H1 (cell line): Measurements from ENCODE around the gene ANKRD29. TPM values are rescaled to one million over a fixed set of nuclear protein-coding genes. Genes with fewer than 3 reads are reported as not detected.

ENCODE experiments used
- CTCF ChIA-PET: fragments of 300-600 bp; sonication (Branson Sonifier 250); formaldehyde crosslinking; loops from one replicate; lab custom pipeline; 2021; ENCODE audit not compliant: partially characterized antibody; lab: Charles Lee
- POLR2A ChIA-PET: fragments of 300-600 bp; sonication (Branson Sonifier 250); formaldehyde crosslinking; loops from one replicate; lab custom pipeline; 2021; ENCODE audit warnings: inconsistent platforms; ENCODE audit not compliant: partially characterized antibody; lab: Charles Lee
- DNase-seq, 2 experiments: peaks; one replicate each; pipeline versions ENCODE4 v3.0.0 to v3.0.0-alpha.2; 2010 to 2022; ENCODE audit warnings: low spot score in 2 of 2, low read depth in 1 of 2, mixed read lengths in 1 of 2
- FAIRE-seq: peaks from 2 replicates; lab custom pipeline; 2011; peaks lifted over from hg19 to GRCh38; lab: Jason Lieb, UNC
- H2AFZ ChIP-seq: 2 replicates; pipeline ENCODE4 v1.8.1; 2012; ENCODE audit warnings: low read length, inconsistent platforms
- H2AK5ac ChIP-seq: 2 replicates; pipeline ENCODE4 v1.6.1; 2013; ENCODE audit warnings: low read depth, low read length
- H2BK120ac ChIP-seq: replicated peaks from 2 replicates; pipeline ENCODE3; 2013; ENCODE audit warnings: low read depth, low read length, inconsistent platforms
- H2BK12ac ChIP-seq: 2 replicates; pipeline ENCODE4 v1.6.1; 2013; ENCODE audit warnings: low read depth, low read length
- H2BK15ac ChIP-seq: 2 replicates; pipeline ENCODE4 v1.6.1; 2013; ENCODE audit warnings: low read length
- H2BK20ac ChIP-seq: 2 replicates; pipeline ENCODE4 v1.6.1; 2013; ENCODE audit warnings: low read length
- H2BK5ac ChIP-seq: 2 replicates; pipeline ENCODE4 v1.6.1; 2013; ENCODE audit warnings: low read depth, low read length
- H3K14ac ChIP-seq: 2 replicates; pipeline ENCODE4 v1.6.1; 2013; ENCODE audit warnings: inconsistent platforms; ENCODE audit not compliant: insufficient read length
- H3K18ac ChIP-seq: 2 replicates; pipeline ENCODE4 v1.6.1; 2013; ENCODE audit warnings: low read length; ENCODE audit errors: extremely low read depth
- H3K23ac ChIP-seq: 2 replicates; pipeline ENCODE4 v1.6.1; 2013; ENCODE audit warnings: inconsistent platforms; ENCODE audit not compliant: insufficient read length
- H3K23me2 ChIP-seq: 2 replicates; pipeline ENCODE4 v1.6.1; 2013; ENCODE audit warnings: low read depth, low read length
- H3K27ac ChIP-seq: 2 replicates; pipeline ENCODE4 v1.6.1; 2011; ENCODE audit warnings: low read depth, low read length, inconsistent platforms
- H3K27me3 ChIP-seq, 4 experiments: replicated peaks in 1 of 4; 1 replicate in 1 of 4; 2 replicates in 3 of 4; pipeline versions ENCODE4 v1.6.1 to v1.8.1; 2011 to 2013; ENCODE audit warnings: low read length in 3 of 4, mild to moderate bottlenecking in 3 of 4, inconsistent platforms in 2 of 4, mixed read lengths in 2 of 4, moderate library complexity in 1 of 4; ENCODE audit not compliant: control insufficient read depth in 3 of 4, insufficient read depth in 3 of 4; ENCODE audit errors: extremely low read depth in 1 of 4
- H3K36me3 ChIP-seq, 4 experiments: 2 replicates each; pipeline versions ENCODE4 v1.6.1 to v1.8.1; 2011 to 2013; ENCODE audit warnings: mild to moderate bottlenecking in 4 of 4, low read length in 3 of 4, moderate library complexity in 2 of 4, control low read depth in 1 of 4, inconsistent platforms in 1 of 4; ENCODE audit not compliant: insufficient read depth in 4 of 4, control insufficient read depth in 2 of 4
- H3K4ac ChIP-seq: replicated peaks from 2 replicates; pipeline ENCODE3; 2013; ENCODE audit warnings: low read length, low read depth, mixed read lengths, inconsistent platforms; ENCODE audit not compliant: insufficient read length
- H3K4me1 ChIP-seq, 4 experiments: replicated peaks in 1 of 4; 1 replicate in 1 of 4; 2 replicates in 3 of 4; pipeline versions ENCODE4 v1.6.1 to v1.8.1; 2011 to 2013; ENCODE audit warnings: low read length in 3 of 4, inconsistent platforms in 2 of 4, mixed read lengths in 1 of 4; ENCODE audit not compliant: insufficient read depth in 4 of 4, control insufficient read depth in 3 of 4
- H3K4me2 ChIP-seq, 2 experiments: 2 replicates each; pipeline versions ENCODE4 v1.6.1 to v1.8.1; 2011 to 2013; ENCODE audit warnings: low read depth in 2 of 2, low read length in 2 of 2, control low read depth in 1 of 2, inconsistent platforms in 1 of 2, mild to moderate bottlenecking in 1 of 2; ENCODE audit not compliant: insufficient read depth in 1 of 2
- H3K4me3 ChIP-seq, 4 experiments: fragments of 200-600, 300-600 bp in 1 of 4; sonication (generic), shearing (Covaris generic), sonication (Bioruptor Twin) in 1 of 4; 2 replicates each; pipeline versions ENCODE4 v1.5.1 to v1.8.1; 2011 to 2016; ENCODE audit warnings: low read length in 4 of 4, low read depth in 3 of 4, control low read depth in 2 of 4, inconsistent platforms in 2 of 4, mild to moderate bottlenecking in 2 of 4, mixed read lengths in 1 of 4, moderate library complexity in 1 of 4; ENCODE audit not compliant: insufficient read depth in 2 of 4; ENCODE audit errors: extremely low read depth in 1 of 4
- H3K56ac ChIP-seq: replicated peaks from 2 replicates; pipeline ENCODE3; 2013; ENCODE audit warnings: low read depth, mild to moderate bottlenecking, mixed read lengths, low read length, inconsistent platforms; ENCODE audit not compliant: insufficient read length
- H3K79me1 ChIP-seq: 2 replicates; pipeline ENCODE4 v1.6.1; 2013; ENCODE audit warnings: low read depth, low read length, control low read depth
- H3K79me2 ChIP-seq, 2 experiments: 2 replicates each; pipeline versions ENCODE4 v1.6.1 to v1.8.1; 2012 to 2013; ENCODE audit warnings: low read length in 2 of 2, mild to moderate bottlenecking in 2 of 2, inconsistent platforms in 1 of 2; ENCODE audit not compliant: insufficient read depth in 2 of 2, control insufficient read depth in 1 of 2
- H3K9ac ChIP-seq, 4 experiments: replicated peaks in 1 of 4; 1 replicate in 1 of 4; 2 replicates in 3 of 4; pipeline versions ENCODE4 v1.6.1 to v1.8.1; 2011 to 2013; ENCODE audit warnings: low read depth in 3 of 4, low read length in 3 of 4, control low read depth in 2 of 4, mild to moderate bottlenecking in 2 of 4, moderate library complexity in 2 of 4, inconsistent platforms in 1 of 4; ENCODE audit errors: extremely low read depth in 1 of 4
- H3K9me3 ChIP-seq, 2 experiments: 2 replicates each; pipeline versions ENCODE4 v1.6.1 to v1.8.1; 2012 to 2013; ENCODE audit warnings: mild to moderate bottlenecking in 2 of 2, moderate library complexity in 2 of 2, control low read depth in 1 of 2, inconsistent platforms in 1 of 2, low read depth in 1 of 2, low read length in 1 of 2, mixed read lengths in 1 of 2; ENCODE audit not compliant: insufficient read depth in 2 of 2
- H4K20me1 ChIP-seq, 2 experiments: replicated peaks in 1 of 2; 2 replicates each; pipeline versions ENCODE3 to v1.8.1; 2011 to 2013; ENCODE audit warnings: inconsistent platforms in 2 of 2, low read length in 2 of 2, mild to moderate bottlenecking in 1 of 2; ENCODE audit not compliant: insufficient read depth in 2 of 2, control insufficient read depth in 1 of 2
- H4K5ac ChIP-seq: 2 replicates; pipeline ENCODE4 v1.6.1; 2013; ENCODE audit warnings: low read length, low read depth, mixed read lengths, inconsistent platforms; ENCODE audit not compliant: insufficient read length
- H4K8ac ChIP-seq: 2 replicates; pipeline ENCODE4 v1.8.0; 2013; ENCODE audit warnings: mild to moderate bottlenecking, moderate library complexity, low read length, inconsistent platforms; ENCODE audit not compliant: insufficient read depth; ENCODE audit errors: extremely low read depth
- H4K91ac ChIP-seq: replicated peaks from 2 replicates; pipeline ENCODE3; 2013; ENCODE audit warnings: low read length, mixed read lengths, inconsistent platforms; ENCODE audit not compliant: insufficient read length
- CBX8 ChIP-seq: fragments of 300-800, 300-1000 bp; sonication (generic); IDR thresholded peaks from 2 replicates; pipeline ENCODE4 v1.7.1; 2016; ENCODE audit warnings: low read depth, low read length, borderline replicate concordance
- SIRT6 ChIP-seq: IDR thresholded peaks from one replicate; pipeline ENCODE4 v1.7.1; 2012; ENCODE audit warnings: low read length, inconsistent platforms
- WGBS, 2 experiments: shearing (Covaris generic) in 1 of 2; methylation state at CpG; one replicate each; pipeline versions ENCODE4 v1.1.6 to v1.1.7; 2013 to 2015; ENCODE audit warnings: low lambda C conversion rate in 2 of 2, mixed read lengths in 2 of 2, inconsistent platforms in 1 of 2, low coverage in 1 of 2, missing lambda C conversion rate in 1 of 2; ENCODE audit not compliant: insufficient replicate concordance in 2 of 2, insufficient coverage in 1 of 2, insufficient read length in 1 of 2; ENCODE audit errors: extremely low coverage in 1 of 2, missing lambda C conversion rate in 1 of 2; 5-methylcytosine and 5-hydroxymethylcytosine counted together
- polyA plus RNA-seq, 7 experiments: library from polyadenylated mRNA; depleted of rRNA in 3 of 7; stranded (reverse) in 5 of 7; unstranded in 2 of 7; fragments of >200 nt in 5 of 7; fragments of 200-250 nt in 2 of 7; gene quantifications; 1 replicate in 5 of 7; 2 replicates in 1 of 7; 4 replicates in 1 of 7; pipeline versions ENCODE4 v1.2.1 to v1.2.3, GENCODE V29; 2011 to 2013; ENCODE audit warnings: missing spikeins in 2 of 7, mixed read lengths in 2 of 7
- total RNA-seq: library from RNA; stranded (reverse); fragmentation: NEBNext Ultra II Directional; extraction: Animal tissue kit (Norgen Biotek cat#: 25700); gene quantifications from 2 replicates; pipeline ENCODE4 v1.2.1, GENCODE V29; 2021

ANKRD29 gene
- total and polyA plus RNA-seq, 2 of the 8 experiments (the other 6 are each of a cell fraction or from before 2014, with no cell fraction given) = 3.0 to 7.3 TPM

DNA sequence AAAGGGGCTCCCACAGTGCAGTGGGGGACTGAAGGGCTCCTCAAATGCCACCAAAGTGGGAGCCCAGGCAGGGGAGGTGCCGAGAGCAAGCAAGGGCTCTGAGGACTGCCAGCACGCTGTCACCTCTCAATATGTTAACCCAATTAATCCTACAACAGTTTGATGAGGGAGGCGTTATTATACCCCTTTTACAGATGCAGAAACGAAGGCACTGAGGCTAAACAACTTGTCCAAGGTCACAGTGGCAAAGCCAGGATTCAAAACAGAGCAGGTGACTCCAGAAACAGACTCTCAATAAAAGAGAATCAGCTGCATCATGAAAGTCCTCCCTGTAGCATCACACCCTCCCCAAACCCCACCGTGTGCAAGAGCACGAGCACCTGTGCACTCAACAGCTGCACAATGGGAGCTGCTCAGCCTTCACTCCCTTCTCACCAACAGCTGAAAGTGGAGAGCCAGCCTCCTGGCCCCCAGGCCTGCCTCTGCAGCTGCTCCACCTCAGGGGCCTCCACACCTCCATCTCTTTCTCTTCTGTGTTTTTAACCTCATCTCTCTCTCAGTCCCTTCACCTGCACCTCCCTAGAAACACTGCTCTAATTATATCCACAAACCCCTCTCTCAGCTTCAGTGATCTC is 84.5 kb downstream of the ANKRD29 start:
- no peak overlapping the region for H3K27ac ChIP-seq
- H3K4ac ChIP-seq = no peak overlapping the region
- H3K27me3 ChIP-seq = no peaks in the 10 kb centered on the region
- peaks cover 0 to 42% of the 10 kb centered on the region in 2 experiments; a peak in 2 of 4 replicates for H3K79me2 ChIP-seq
- no peak overlapping the region for H3K18ac ChIP-seq
- H3K9ac ChIP-seq = no peak overlapping the region
- H3K36me3 ChIP-seq = peaks cover 0 to 6% (median 2%) of the 10 kb centered on the region in 4 experiments; a peak in 3 of 8 replicates
- no peak overlapping the region for H4K8ac ChIP-seq
- TF ChIP-seq CBX8 (no peak), SIRT6 (no peak)
- no peak overlapping the region for H3K4me2 ChIP-seq
- H3K56ac ChIP-seq = no peak overlapping the region
- DNase-seq (no peak), FAIRE-seq (no peak)
- WGBS, 2 experiments = 91% methylated on average over 6 of the region's 6 CpGs; no CpG with 5 or more reads in 1 of the 2 experiments
- POLR2A ChIA-PET = interaction anchor here (1.2 kb wide), 1 partner anchor 10 kb away, joined by 3 read pairs; no protein-coding TSS in a partner anchor
- H3K14ac ChIP-seq = no peak overlapping the region
- H3K23me2 ChIP-seq = no peaks in the 10 kb centered on the region
- peaks cover 0 to 6% of the 10 kb centered on the region in 2 experiments for H4K20me1 ChIP-seq
- no peak overlapping the region for H2BK5ac ChIP-seq
- no peak overlapping the region for H4K5ac ChIP-seq
- CTCF ChIA-PET = no interaction called here
- H2BK120ac ChIP-seq = no peak overlapping the region
- H2AK5ac ChIP-seq = no peak overlapping the region
- H3K4me3 ChIP-seq = no peak overlapping the region
- no peak overlapping the region for H2BK15ac ChIP-seq
- no peak overlapping the region for H2BK12ac ChIP-seq
- peaks cover 0 to 4% (median 1%) of the 10 kb centered on the region in 4 experiments; a peak in 3 of 7 replicates for H3K4me1 ChIP-seq
- no peak overlapping the region for H3K23ac ChIP-seq
- no peak overlapping the region for H2BK20ac ChIP-seq
- peaks cover 6% of the 10 kb centered on the region for H3K79me1 ChIP-seq
- H4K91ac ChIP-seq = no peak overlapping the region
- H3K9me3 ChIP-seq = no peaks in the 10 kb centered on the region
- no peak overlapping the region for H2AFZ ChIP-seq
